Osteocyte (in vitro differentiated cells): ENCODE results near the gene GPC6. TPM values are rescaled to one million over a fixed set of nuclear protein-coding genes. Genes with fewer than 3 reads are reported as not detected.

Experiments
- DNase-seq: peaks from one replicate; pipeline ENCODE4 v3.0.0; 2021; ENCODE audit warnings: mixed read lengths; ENCODE audit not compliant: unreplicated experiment; ENCODE audit errors: extremely low spot score
- H3K27ac Mint-ChIP-seq: one replicate; pipeline ENCODE4 v1.8.0; 2021; ENCODE audit warnings: mild to moderate bottlenecking, mixed read lengths; ENCODE audit not compliant: unreplicated experiment
- H3K27me3 Mint-ChIP-seq: one replicate; pipeline ENCODE4 v1.8.0; 2021; ENCODE audit warnings: mixed read lengths; ENCODE audit not compliant: unreplicated experiment
- H3K36me3 Mint-ChIP-seq: one replicate; pipeline ENCODE4 v1.8.0; 2021; ENCODE audit warnings: mixed read lengths; ENCODE audit not compliant: unreplicated experiment
- H3K4me1 Mint-ChIP-seq: one replicate; pipeline ENCODE4 v1.8.0; 2021; ENCODE audit warnings: mixed read lengths; ENCODE audit not compliant: unreplicated experiment
- H3K4me3 Mint-ChIP-seq: one replicate; pipeline ENCODE4 v1.8.0; 2021; ENCODE audit warnings: mild to moderate bottlenecking, moderate library complexity, mixed read lengths; ENCODE audit not compliant: unreplicated experiment
- H3K9me3 Mint-ChIP-seq: one replicate; pipeline ENCODE4 v1.8.0; 2021; ENCODE audit warnings: mixed read lengths; ENCODE audit not compliant: unreplicated experiment
- CTCF ChIP-seq: fragments of 200-600 bp; sonication (generic); IDR thresholded peaks from 2 replicates; pipeline ENCODE4 v1.5.0; 2021; ENCODE audit warnings: antibody characterized with exemption, mild to moderate bottlenecking, moderate library complexity
- total RNA-seq: library from RNA; stranded (reverse); gene quantifications from 2 replicates; pipeline ENCODE4 v1.2.1, GENCODE V29; 2021

Gene GPC6
- total RNA-seq, 1 donor from 2014 or later, result 125 TPM

- peaks cover 13% of the 10 kb centered on the region for H3K4me1 Mint-ChIP-seq
- no peak for DNase-seq
- peak overlapping the region; percentile 52 for H3K27ac Mint-ChIP-seq
- no peak for TF ChIP-seq CTCF
- no peaks in the 10 kb centered on the region for H3K36me3 Mint-ChIP-seq
- H3K4me3 Mint-ChIP-seq, result no peak overlapping the region
- H3K27me3 Mint-ChIP-seq, result no peaks in the 10 kb centered on the region
- H3K9me3 Mint-ChIP-seq, result no peaks in the 10 kb centered on the region
Observed at GRCh38 chr13:93635616-93636032, 409.0 kb downstream of the GPC6 start.

DNA sequence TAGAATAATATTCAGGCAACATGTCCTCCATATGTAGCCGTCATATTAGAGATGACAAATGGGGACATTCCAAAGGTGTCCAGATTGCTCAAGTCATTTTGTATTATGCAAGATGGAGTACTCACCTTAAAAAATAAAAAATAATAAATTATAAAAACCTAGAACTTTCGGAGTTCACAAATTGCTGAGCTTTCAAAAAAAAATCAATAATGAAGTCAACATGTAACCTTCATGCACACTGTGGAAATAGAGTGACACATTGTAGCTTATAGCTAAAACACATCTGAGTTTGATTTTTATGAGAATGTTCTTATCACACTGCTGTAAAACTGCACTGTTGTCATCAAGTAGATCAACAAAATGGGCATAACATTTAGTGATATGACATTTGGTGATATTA lies 411.2 kb downstream of the GPC6 start:
- TF ChIP-seq CTCF, result no peak

DNA sequence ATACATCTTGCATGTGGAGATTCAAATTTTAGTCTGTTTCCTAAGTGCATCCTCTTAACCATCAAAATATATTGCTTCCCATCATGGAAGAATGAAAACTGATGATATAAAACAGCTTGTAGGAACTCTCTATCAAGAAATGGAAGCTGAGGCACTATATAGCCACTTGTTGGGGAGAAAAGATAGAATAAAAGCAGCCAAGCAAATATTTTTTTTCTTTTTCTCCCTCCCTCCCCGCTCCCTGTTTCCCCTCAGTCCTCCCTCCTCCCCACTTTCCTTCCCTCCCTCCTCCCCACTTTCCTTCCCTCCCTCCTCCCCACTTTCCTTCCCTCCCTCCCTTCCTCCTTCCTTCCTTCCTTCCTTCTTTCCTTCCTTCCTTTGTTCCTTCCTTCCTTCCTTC lies 413.8 kb downstream of the GPC6 start:
- Mint-ChIP-seq H3K27me3 (no peaks in the 10 kb centered on the region), H3K4me3 (no peak overlapping the region), H3K4me1 (peaks cover 14% of the 10 kb centered on the region), H3K9me3 (no peaks in the 10 kb centered on the region), H3K36me3 (peaks cover under 1% of the 10 kb centered on the region), H3K27ac (no peak overlapping the region)
- DNase-seq, result no peak
- no peak for TF ChIP-seq CTCF

More for the DNA sequence above, 411.2 kb downstream of the GPC6 start:
- Mint-ChIP-seq H3K27ac (no peak overlapping the region), H3K27me3 (no peaks in the 10 kb centered on the region), H3K36me3 (no peaks in the 10 kb centered on the region), H3K4me3 (no peak overlapping the region), H3K4me1 (peaks cover 10% of the 10 kb centered on the region), H3K9me3 (no peaks in the 10 kb centered on the region)
- no peak for DNase-seq

- TF ChIP-seq CTCF, result no peak
- DNase-seq, result no peak
- no peaks in the 10 kb centered on the region for H3K27me3 Mint-ChIP-seq
- H3K4me3 Mint-ChIP-seq, result no peak overlapping the region
- peaks cover 4% of the 10 kb centered on the region for H3K36me3 Mint-ChIP-seq
- H3K4me1 Mint-ChIP-seq, result peaks cover 6% of the 10 kb centered on the region
- no peak overlapping the region for H3K27ac Mint-ChIP-seq
- no peaks in the 10 kb centered on the region for H3K9me3 Mint-ChIP-seq
Observed at GRCh38 chr13:93646245-93646644, 419.6 kb downstream of the GPC6 start.

DNA sequence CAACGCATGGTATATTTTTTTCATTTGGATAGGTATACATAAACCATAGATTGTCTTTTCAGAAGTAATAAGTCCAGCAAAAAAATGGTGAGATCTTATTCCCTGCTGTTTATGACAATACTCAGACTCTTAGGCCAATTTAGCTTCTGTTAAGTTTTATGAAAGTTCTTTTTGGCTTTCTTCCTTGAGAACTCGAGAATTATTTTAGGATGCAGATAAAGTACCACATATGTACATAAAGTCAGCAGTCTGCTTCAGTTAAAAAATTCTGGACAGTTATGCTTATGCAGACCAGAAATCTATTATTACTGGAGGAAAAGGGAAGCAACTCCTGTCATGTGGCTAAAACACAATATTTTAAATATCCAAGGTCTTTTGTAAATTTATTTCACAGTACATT lies 422.9 kb downstream of the GPC6 start:
- no peak for DNase-seq
- TF ChIP-seq CTCF, result no peak
- H3K9me3 Mint-ChIP-seq, result no peaks in the 10 kb centered on the region
- H3K4me1 Mint-ChIP-seq, result peaks cover 2% of the 10 kb centered on the region
- no peaks in the 10 kb centered on the region for H3K27me3 Mint-ChIP-seq
- H3K36me3 Mint-ChIP-seq, result peaks cover 4% of the 10 kb centered on the region
- no peak overlapping the region for H3K27ac Mint-ChIP-seq
- no peak overlapping the region for H3K4me3 Mint-ChIP-seq
